Mesendoderm (in vitro differentiated cells): ENCODE data around the gene TRIM71.
"Not testable (repeated sequence)": the region's sequence is repeated elsewhere in the genome, so short reads cannot be mapped to it uniquely, and the experiment has no call there.

Source experiments
- DNase-seq: peaks from one replicate; pipeline ENCODE4 v3.0.0; 2013
- H2AK5ac ChIP-seq: 2 replicates; pipeline ENCODE4 v1.6.1; 2013; ENCODE audit warnings: low read length, inconsistent platforms
- H2BK120ac ChIP-seq: 2 replicates; pipeline ENCODE4 v1.6.1; 2013; ENCODE audit warnings: low read depth, mild to moderate bottlenecking, low read length, moderate library complexity, mixed read lengths
- H2BK15ac ChIP-seq: replicated peaks from 2 replicates; pipeline ENCODE4 v1.6.1; 2013; ENCODE audit warnings: low read depth, mild to moderate bottlenecking, moderate library complexity
- H2BK5ac ChIP-seq: 2 replicates; pipeline ENCODE4 v1.6.1; 2013; ENCODE audit warnings: low read length, inconsistent platforms
- H3K18ac ChIP-seq: 2 replicates; pipeline ENCODE4 v1.6.1; 2013; ENCODE audit warnings: mild to moderate bottlenecking, low read length, mixed read lengths
- H3K23ac ChIP-seq: one replicate; pipeline ENCODE4 v1.6.1; 2013; ENCODE audit warnings: low read length
- H3K27ac ChIP-seq: 2 replicates; pipeline ENCODE4 v1.5.1; 2013; ENCODE audit warnings: low read depth, mild to moderate bottlenecking, inconsistent platforms, low read length, moderate library complexity
- H3K27me3 ChIP-seq: 2 replicates; pipeline ENCODE4 v1.6.1; 2013; ENCODE audit warnings: low read length, control low read depth, mild to moderate bottlenecking, inconsistent platforms; ENCODE audit not compliant: insufficient read depth, poor library complexity
- H3K36me3 ChIP-seq: 2 replicates; pipeline ENCODE4 v1.6.1; 2013; ENCODE audit warnings: low read length, inconsistent platforms; ENCODE audit not compliant: control insufficient read depth, insufficient read depth
- H3K4ac ChIP-seq: one replicate; pipeline ENCODE4 v1.6.1; 2013; ENCODE audit warnings: low read depth, mild to moderate bottlenecking, low read length, moderate library complexity
- H3K4me1 ChIP-seq: 2 replicates; pipeline ENCODE4 v1.6.1; 2013; ENCODE audit warnings: low read depth, low read length, inconsistent platforms; ENCODE audit not compliant: control insufficient read depth
- H3K4me2 ChIP-seq: 2 replicates; pipeline ENCODE4 v1.6.1; 2013; ENCODE audit warnings: low read length
- H3K4me3 ChIP-seq: 2 replicates; pipeline ENCODE4 v1.5.1; 2013; ENCODE audit warnings: mild to moderate bottlenecking, low read length
- H3K56ac ChIP-seq: one replicate; pipeline ENCODE4 v1.6.1; 2013; ENCODE audit warnings: low read length
- H3K79me1 ChIP-seq: 2 replicates; pipeline ENCODE4 v1.6.1; 2013; ENCODE audit warnings: low read length, inconsistent platforms
- H3K79me2 ChIP-seq: 2 replicates; pipeline ENCODE4 v1.6.1; 2013; ENCODE audit warnings: mild to moderate bottlenecking, low read length; ENCODE audit not compliant: control insufficient read depth, insufficient read depth
- H3K9ac ChIP-seq: 2 replicates; pipeline ENCODE4 v1.6.1; 2013; ENCODE audit warnings: low read length, inconsistent platforms
- H4K5ac ChIP-seq: one replicate; pipeline ENCODE4 v1.6.1; 2013; ENCODE audit warnings: low read length
- H4K8ac ChIP-seq: one replicate; pipeline ENCODE4 v1.6.1; 2013; ENCODE audit warnings: low read depth, mild to moderate bottlenecking, control low read depth, low read length, moderate library complexity
- WGBS: extraction: QIAGEN DNeasy Blood & Tissue Kit; methylation state at CpG from one replicate; pipeline ENCODE4 v1.1.7; 2013; ENCODE audit warnings: low lambda C conversion rate, missing lambda C conversion rate; ENCODE audit not compliant: insufficient coverage; ENCODE audit errors: extremely low coverage; 5-methylcytosine and 5-hydroxymethylcytosine counted together

TRIM71 gene

DNA sequence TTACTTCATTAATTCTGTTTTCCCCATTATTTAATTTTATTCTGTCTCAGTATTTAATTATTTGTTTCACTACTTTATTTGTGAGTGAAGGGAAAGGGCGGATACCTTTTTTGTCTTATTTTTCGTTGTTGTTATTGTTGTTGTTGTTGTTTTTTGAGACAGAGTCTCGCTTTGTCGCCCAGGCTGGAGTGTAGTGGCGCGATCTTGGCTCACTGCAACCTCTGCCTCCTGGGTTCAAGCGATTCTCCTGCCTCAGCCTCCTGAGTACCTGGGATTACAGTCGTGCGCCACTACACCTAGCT lies 35.9 kb upstream of the TRIM71 start:
- not testable (repeated sequence) for H4K8ac ChIP-seq, H3K4me1 ChIP-seq, H3K27ac ChIP-seq, H2BK120ac ChIP-seq, H3K18ac ChIP-seq, H2AK5ac ChIP-seq, DNase-seq, H3K27me3 ChIP-seq, H4K5ac ChIP-seq, H2BK15ac ChIP-seq, H3K4ac ChIP-seq, H3K79me2 ChIP-seq, H3K4me3 ChIP-seq, H2BK5ac ChIP-seq, H3K23ac ChIP-seq, H3K79me1 ChIP-seq, H3K36me3 ChIP-seq, H3K4me2 ChIP-seq
- H3K9ac ChIP-seq = peak overlapping the region; percentile 24
- WGBS = no CpG with 5 or more reads among the region's 9 CpGs
- peak overlapping the region; percentile 74 for H3K56ac ChIP-seq

DNA sequence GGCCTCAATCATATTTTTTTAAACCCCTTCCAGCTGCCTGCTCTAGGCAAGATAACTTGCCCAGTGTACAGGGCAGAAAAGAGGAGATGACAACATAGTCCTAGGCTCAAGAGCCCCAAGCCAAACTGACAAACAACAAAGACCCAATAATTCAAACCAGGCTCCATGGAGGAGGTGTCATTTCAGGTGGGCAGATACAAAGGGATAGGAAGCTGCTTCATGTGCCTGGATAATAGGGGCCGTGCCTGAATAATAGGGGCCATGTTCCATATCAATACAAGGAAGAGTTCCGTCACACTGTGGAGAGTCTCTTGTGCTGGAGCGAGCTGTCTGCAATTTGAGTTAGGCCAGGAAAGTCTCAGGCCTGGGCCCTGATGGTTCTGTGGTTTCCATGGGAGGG lies 35.4 kb upstream of the TRIM71 start:
- Histone ChIP-seq H3K27ac (no peak overlapping the region), H3K79me2 (no peaks in the 10 kb centered on the region), H3K4ac (no peak overlapping the region), H2BK5ac (peak overlapping the region; percentile 30), H3K79me1 (no peaks in the 10 kb centered on the region), H4K5ac (no peak overlapping the region), H3K4me1 (peaks cover 8% of the 10 kb centered on the region), H2AK5ac (no peak overlapping the region), H3K27me3 (no peaks in the 10 kb centered on the region), H3K23ac (peak overlapping the region; percentile 66), H3K18ac (no peak overlapping the region), H2BK15ac (no peak overlapping the region), H3K56ac (peak overlapping the region; percentile 74), H2BK120ac (no peak overlapping the region), H3K36me3 (no peaks in the 10 kb centered on the region), H3K4me2 (no peak overlapping the region), H3K4me3 (no peak overlapping the region), H3K9ac (no peak overlapping the region), H4K8ac (no peak overlapping the region)
- no CpG with 5 or more reads among the region's 3 CpGs for whole genome bisulfite sequencing
- DNase-seq = no peak

DNA sequence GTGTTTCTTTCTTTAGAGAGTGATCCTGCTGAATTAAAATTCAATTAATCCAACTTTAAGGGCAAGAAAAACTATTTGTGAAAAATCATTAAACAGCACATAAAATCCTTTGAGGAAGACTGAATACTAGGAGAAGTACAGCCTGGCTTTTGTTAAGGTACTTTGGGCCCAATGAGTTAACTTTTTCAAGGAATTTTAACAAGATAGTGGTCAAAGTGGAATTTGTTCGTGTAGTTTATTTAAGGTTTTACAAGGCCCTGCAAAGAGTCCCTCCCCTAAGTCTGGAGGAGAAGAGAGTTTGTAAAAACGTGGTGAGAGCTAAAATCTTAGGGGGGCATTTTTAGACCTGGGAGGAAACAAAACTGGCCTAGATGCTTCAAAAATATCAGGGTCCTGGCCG lies 26.0 kb upstream of the TRIM71 start:
- H3K4me3 ChIP-seq = no peak overlapping the region

DNA sequence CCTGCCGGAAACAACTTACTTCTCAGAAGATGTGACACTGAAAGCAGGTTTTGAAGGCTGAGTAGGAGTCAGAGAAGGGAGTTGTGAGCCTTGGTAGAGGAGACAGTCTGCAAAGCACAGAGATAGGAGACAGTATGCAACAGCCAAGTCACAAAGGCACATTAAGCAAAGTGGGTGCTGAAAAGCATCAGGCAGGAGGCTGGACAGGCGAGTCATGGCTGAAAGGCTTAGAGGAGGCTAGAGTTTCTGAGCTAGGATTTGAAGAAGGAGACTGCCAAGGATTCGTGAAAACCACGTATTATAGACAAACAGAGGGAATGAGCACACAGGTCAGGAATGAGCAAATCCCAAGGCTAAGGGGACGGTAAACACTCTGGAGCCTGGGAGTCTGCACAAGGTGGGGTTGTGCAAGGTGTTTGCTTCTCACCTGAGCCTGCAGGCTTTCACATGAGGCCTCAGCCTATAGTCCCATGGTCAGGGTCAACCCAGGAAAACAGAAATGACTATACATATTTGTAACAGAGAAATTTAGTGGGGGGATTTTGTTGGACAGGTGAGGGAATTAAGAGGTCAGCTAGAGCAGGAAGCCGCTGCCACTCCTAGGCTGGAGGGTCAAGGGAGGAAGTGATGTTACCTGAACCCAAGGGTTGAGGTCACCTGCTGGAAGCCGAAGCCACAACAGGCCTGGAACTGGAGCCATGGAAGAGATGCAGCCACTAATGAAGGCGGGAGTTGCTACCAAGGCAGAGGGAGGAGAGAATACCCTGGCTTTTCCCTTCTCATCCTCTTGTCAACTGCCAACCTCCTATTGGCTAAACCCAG lies 23.1 kb upstream of the TRIM71 start:
- H3K9ac ChIP-seq = no peak overlapping the region
- no peak overlapping the region for H3K4me3 ChIP-seq
- no peak overlapping the region for H3K4me2 ChIP-seq
- peak overlapping the region; percentile 69 for H2AK5ac ChIP-seq
- H4K5ac ChIP-seq = no peak overlapping the region
- no peak overlapping the region for H4K8ac ChIP-seq
- peak; percentile 56 for DNase-seq
- H3K27me3 ChIP-seq = no peaks in the 10 kb centered on the region
- no peaks in the 10 kb centered on the region for H3K36me3 ChIP-seq
- H3K27ac ChIP-seq = no peak overlapping the region
- peak overlapping the region; percentile 62 for H3K4ac ChIP-seq
- no CpG with 5 or more reads among the region's 8 CpGs for WGBS
- no peaks in the 10 kb centered on the region for H3K4me1 ChIP-seq
- no peaks in the 10 kb centered on the region for H3K79me1 ChIP-seq
- no peak overlapping the region for H3K18ac ChIP-seq
- no peak overlapping the region for H2BK5ac ChIP-seq
- H2BK15ac ChIP-seq = no peak overlapping the region
- H2BK120ac ChIP-seq = no peak overlapping the region
- H3K56ac ChIP-seq = no peak overlapping the region
- H3K79me2 ChIP-seq = no peaks in the 10 kb centered on the region
- peak overlapping the region; percentile 45 for H3K23ac ChIP-seq

More for the DNA sequence above, 26.0 kb upstream of the TRIM71 start:
- Histone ChIP-seq H3K4me1 (no peaks in the 10 kb centered on the region), H3K56ac (no peak overlapping the region), H3K79me2 (no peaks in the 10 kb centered on the region), H3K18ac (no peak overlapping the region), H3K23ac (no peak overlapping the region), H2BK120ac (no peak overlapping the region), H3K9ac (no peak overlapping the region), H2AK5ac (no peak overlapping the region), H3K4me2 (no peak overlapping the region), H4K5ac (no peak overlapping the region), H3K36me3 (no peaks in the 10 kb centered on the region), H4K8ac (no peak overlapping the region), H2BK15ac (no peak overlapping the region), H3K27ac (no peak overlapping the region), H3K4ac (no peak overlapping the region), H3K79me1 (no peaks in the 10 kb centered on the region), H3K27me3 (no peaks in the 10 kb centered on the region), H2BK5ac (no peak overlapping the region)
- DNase-seq = no peak
- no CpG with 5 or more reads among the region's 3 CpGs for WGBS

DNA sequence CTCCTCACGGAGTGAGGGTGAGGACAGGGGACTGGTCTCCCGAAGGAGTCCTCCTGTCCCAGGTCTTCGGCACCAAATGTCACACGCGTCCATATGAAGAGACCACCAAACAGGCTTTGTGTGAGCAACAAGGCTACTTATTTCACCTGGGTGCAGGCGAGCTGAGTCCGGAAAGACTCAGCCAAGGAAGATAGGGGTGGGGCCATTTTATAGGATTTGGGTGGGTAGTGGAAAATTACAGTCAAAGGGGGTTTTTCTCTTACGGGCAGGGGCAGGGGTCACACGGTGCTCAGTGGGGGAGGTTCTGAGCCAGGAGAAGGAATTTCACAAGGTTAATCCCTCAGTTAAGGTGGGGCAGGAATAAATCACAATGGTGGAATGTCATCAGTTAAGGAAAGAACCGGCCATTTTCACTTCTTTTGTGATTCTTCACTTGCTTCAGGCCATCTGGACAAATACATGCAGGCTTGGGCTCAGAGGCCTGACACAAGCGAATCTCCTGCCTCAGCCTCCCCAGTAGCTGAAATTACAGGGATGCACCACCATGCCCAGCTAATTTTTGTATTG lies 21.3 kb upstream of the TRIM71 start:
- H3K79me2 ChIP-seq, H3K79me1 ChIP-seq, H3K27ac ChIP-seq, H3K4me3 ChIP-seq, H2BK5ac ChIP-seq, H4K5ac ChIP-seq, H2BK15ac ChIP-seq, H3K27me3 ChIP-seq, H3K36me3 ChIP-seq, H3K4me1 ChIP-seq, H3K4me2 ChIP-seq, H3K9ac ChIP-seq, H4K8ac ChIP-seq, H2AK5ac ChIP-seq, H2BK120ac ChIP-seq, H3K23ac ChIP-seq, H3K56ac ChIP-seq: not testable (repeated sequence)
- Histone ChIP-seq H3K18ac (peak overlapping the region; percentile 43), H3K4ac (peak overlapping the region; percentile 37)
- WGBS = no CpG with 5 or more reads among the region's 11 CpGs
- peak; percentile 53 for DNase-seq

DNA sequence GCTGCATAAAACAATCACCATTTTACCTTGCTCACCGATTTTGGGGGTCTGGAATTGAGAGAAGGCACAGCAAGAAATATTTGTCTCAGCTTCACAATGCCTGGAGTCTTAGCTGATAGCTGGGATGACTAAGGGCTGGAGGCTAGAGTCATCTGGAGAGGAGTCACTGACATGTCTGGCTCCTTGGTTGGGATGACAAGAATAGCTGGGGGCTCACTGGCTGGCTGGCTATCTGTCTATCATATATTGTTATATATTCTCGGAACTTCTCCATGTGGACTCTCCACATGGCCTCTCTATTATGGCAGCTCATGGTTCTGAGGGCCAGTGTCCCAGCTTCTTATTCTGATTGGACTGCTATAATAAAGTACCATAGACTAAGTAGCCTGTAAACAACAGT lies 20.0 kb upstream of the TRIM71 start:
- H2BK15ac ChIP-seq = no peak overlapping the region
- H2BK5ac ChIP-seq = no peak overlapping the region
- no peak overlapping the region for H3K23ac ChIP-seq
- no peak overlapping the region for H3K9ac ChIP-seq
- peak; percentile 38 for DNase-seq
- no peak overlapping the region for H3K18ac ChIP-seq
- H4K8ac ChIP-seq = no peak overlapping the region
- no peaks in the 10 kb centered on the region for H3K36me3 ChIP-seq
- no peaks in the 10 kb centered on the region for H3K79me1 ChIP-seq
- H3K27me3 ChIP-seq = no peaks in the 10 kb centered on the region
- H2AK5ac ChIP-seq = no peak overlapping the region
- H3K4ac ChIP-seq = no peak overlapping the region
- no peak overlapping the region for H4K5ac ChIP-seq
- no peak overlapping the region for H3K56ac ChIP-seq
- H3K4me3 ChIP-seq = no peak overlapping the region
- WGBS = no CpG with 5 or more reads among the region's 2 CpGs
- no peak overlapping the region for H3K4me2 ChIP-seq
- H3K4me1 ChIP-seq = peaks cover 5% of the 10 kb centered on the region
- no peaks in the 10 kb centered on the region for H3K79me2 ChIP-seq
- H3K27ac ChIP-seq = no peak overlapping the region
- no peak overlapping the region for H2BK120ac ChIP-seq
